Activated naive CD8-positive, alpha-beta T cell treated with anti-CD3 and anti-CD28 coated beads, Interleukin-2, amount 50 U/mL, for 24 hours (primary cell): ENCODE data around the gene SNTB2.

ENCODE experiments used
- ATAC-seq: fragments of 150-1000 bp; cut with Tn5 transposase; one replicate; pipeline ENCODE4 v1.10.0; 2021
- DNase-seq: peaks from one replicate; pipeline ENCODE4 v3.0.0; 2021
- H3K27ac Mint-ChIP-seq: one replicate; pipeline ENCODE4 v1.8.0; 2021; ENCODE audit warnings: mild to moderate bottlenecking, mixed read lengths
- H3K27me3 Mint-ChIP-seq: one replicate; pipeline ENCODE4 v1.8.0; 2021; ENCODE audit warnings: mixed read lengths
- H3K36me3 Mint-ChIP-seq: one replicate; pipeline ENCODE4 v1.8.0; 2021; ENCODE audit warnings: low read depth, mixed read lengths
- H3K4me1 Mint-ChIP-seq: one replicate; pipeline ENCODE4 v1.8.0; 2021; ENCODE audit warnings: mixed read lengths
- H3K4me3 Mint-ChIP-seq: one replicate; pipeline ENCODE4 v1.8.0; 2021; ENCODE audit warnings: mild to moderate bottlenecking, moderate library complexity, mixed read lengths
- H3K9me3 Mint-ChIP-seq: one replicate; pipeline ENCODE4 v1.8.0; 2021; ENCODE audit warnings: mixed read lengths

Gene SNTB2

GRCh38 chr16:69193855-69194254 is 6.9 kb downstream of the SNTB2 start:
- H3K36me3 Mint-ChIP-seq = peaks cover 1% of the 10 kb centered on the region
- ATAC-seq (no peak), DNase-seq (no peak)
- no peak overlapping the region for H3K4me3 Mint-ChIP-seq
- H3K9me3 Mint-ChIP-seq = no peaks in the 10 kb centered on the region
- H3K27ac Mint-ChIP-seq = no peak overlapping the region
- H3K27me3 Mint-ChIP-seq = no peaks in the 10 kb centered on the region
- peaks cover 23% of the 10 kb centered on the region for H3K4me1 Mint-ChIP-seq

- Mint-ChIP-seq H3K27ac (no peak overlapping the region), H3K4me1 (peaks cover 18% of the 10 kb centered on the region), H3K36me3 (peaks cover 1% of the 10 kb centered on the region), H3K27me3 (no peaks in the 10 kb centered on the region), H3K9me3 (no peaks in the 10 kb centered on the region), H3K4me3 (no peak overlapping the region)
- no peak for DNase-seq
- ATAC-seq = no peak
Observed at GRCh38 chr16:69194488-69194887, 7.5 kb downstream of the SNTB2 start.

- Mint-ChIP-seq H3K4me1 (peaks cover 10% of the 10 kb centered on the region), H3K27me3 (no peaks in the 10 kb centered on the region), H3K9me3 (no peaks in the 10 kb centered on the region), H3K36me3 (peaks cover 1% of the 10 kb centered on the region), H3K27ac (no peak overlapping the region), H3K4me3 (no peak overlapping the region)
- DNase-seq = no peak
- ATAC-seq = no peak
Observed at GRCh38 chr16:69195369-69196029, 8.5 kb downstream of the SNTB2 start.

- no peak overlapping the region for H3K4me3 Mint-ChIP-seq
- ATAC-seq (no peak), DNase-seq (no peak)
- H3K36me3 Mint-ChIP-seq = peaks cover 1% of the 10 kb centered on the region
- H3K4me1 Mint-ChIP-seq = peaks cover 3% of the 10 kb centered on the region
- H3K9me3 Mint-ChIP-seq = no peaks in the 10 kb centered on the region
- H3K27me3 Mint-ChIP-seq = no peaks in the 10 kb centered on the region
- H3K27ac Mint-ChIP-seq = no peak overlapping the region
Observed at GRCh38 chr16:69197573-69197972, 10.6 kb downstream of the SNTB2 start.

GRCh38 chr16:69199382-69199781 is 12.4 kb downstream of the SNTB2 start:
- no peaks in the 10 kb centered on the region for H3K36me3 Mint-ChIP-seq
- H3K27me3 Mint-ChIP-seq = no peaks in the 10 kb centered on the region
- no peak for DNase-seq
- no peaks in the 10 kb centered on the region for H3K9me3 Mint-ChIP-seq
- peaks cover 8% of the 10 kb centered on the region for H3K4me1 Mint-ChIP-seq
- no peak for ATAC-seq
- H3K4me3 Mint-ChIP-seq = no peak overlapping the region
- H3K27ac Mint-ChIP-seq = no peak overlapping the region

- Mint-ChIP-seq H3K27ac (no peak overlapping the region), H3K36me3 (no peaks in the 10 kb centered on the region), H3K9me3 (no peaks in the 10 kb centered on the region), H3K27me3 (no peaks in the 10 kb centered on the region), H3K4me1 (peaks cover 22% of the 10 kb centered on the region), H3K4me3 (no peak overlapping the region)
- no peak for DNase-seq
- ATAC-seq = no peak
Observed at GRCh38 chr16:69201291-69201690, 14.3 kb downstream of the SNTB2 start.

GRCh38 chr16:69201787-69202186 is 14.8 kb downstream of the SNTB2 start:
- peaks cover 22% of the 10 kb centered on the region for H3K4me1 Mint-ChIP-seq
- H3K4me3 Mint-ChIP-seq = no peak overlapping the region
- no peaks in the 10 kb centered on the region for H3K27me3 Mint-ChIP-seq
- H3K27ac Mint-ChIP-seq = no peak overlapping the region
- no peak for DNase-seq
- ATAC-seq = no peak
- no peaks in the 10 kb centered on the region for H3K36me3 Mint-ChIP-seq
- H3K9me3 Mint-ChIP-seq = no peaks in the 10 kb centered on the region

- ATAC-seq (no peak), DNase-seq (no peak)
- H3K27ac Mint-ChIP-seq = peak overlapping the region; percentile 44
- H3K4me1 Mint-ChIP-seq = peaks cover 20% of the 10 kb centered on the region
- H3K36me3 Mint-ChIP-seq = no peaks in the 10 kb centered on the region
- H3K9me3 Mint-ChIP-seq = no peaks in the 10 kb centered on the region
- no peaks in the 10 kb centered on the region for H3K27me3 Mint-ChIP-seq
- no peak overlapping the region for H3K4me3 Mint-ChIP-seq
Observed at GRCh38 chr16:69204172-69204571, 17.2 kb downstream of the SNTB2 start.

GRCh38 chr16:69209735-69210134 is 22.8 kb downstream of the SNTB2 start:
- Mint-ChIP-seq H3K36me3 (no peaks in the 10 kb centered on the region), H3K27ac (no peak overlapping the region), H3K27me3 (no peaks in the 10 kb centered on the region), H3K4me3 (no peak overlapping the region), H3K4me1 (peaks cover 10% of the 10 kb centered on the region), H3K9me3 (no peaks in the 10 kb centered on the region)
- DNase-seq = no peak
- no peak for ATAC-seq

- DNase-seq (no peak), ATAC-seq (no peak)
- H3K36me3 Mint-ChIP-seq = no peaks in the 10 kb centered on the region
- H3K4me1 Mint-ChIP-seq = peaks cover 7% of the 10 kb centered on the region
- H3K27me3 Mint-ChIP-seq = no peaks in the 10 kb centered on the region
- H3K4me3 Mint-ChIP-seq = no peak overlapping the region
- no peaks in the 10 kb centered on the region for H3K9me3 Mint-ChIP-seq
- H3K27ac Mint-ChIP-seq = no peak overlapping the region
Observed at GRCh38 chr16:69217433-69217832, 30.5 kb downstream of the SNTB2 start.

- DNase-seq = no peak
- Mint-ChIP-seq H3K27ac (no peak overlapping the region), H3K27me3 (no peaks in the 10 kb centered on the region), H3K9me3 (no peaks in the 10 kb centered on the region), H3K4me1 (peaks cover 7% of the 10 kb centered on the region), H3K36me3 (peaks cover 3% of the 10 kb centered on the region), H3K4me3 (no peak overlapping the region)
- no peak for ATAC-seq
Observed at GRCh38 chr16:69219279-69219678, 32.3 kb downstream of the SNTB2 start.

GRCh38 chr16:69223882-69224281 is 36.9 kb downstream of the SNTB2 start:
- Mint-ChIP-seq H3K36me3 (peaks cover 3% of the 10 kb centered on the region), H3K4me1 (no peaks in the 10 kb centered on the region), H3K27ac (no peak overlapping the region), H3K27me3 (no peaks in the 10 kb centered on the region), H3K4me3 (no peak overlapping the region), H3K9me3 (no peaks in the 10 kb centered on the region)
- ATAC-seq (no peak), DNase-seq (no peak)

GRCh38 chr16:69225121-69225520 is 38.2 kb downstream of the SNTB2 start:
- Mint-ChIP-seq H3K9me3 (no peaks in the 10 kb centered on the region), H3K4me1 (no peaks in the 10 kb centered on the region), H3K27me3 (no peaks in the 10 kb centered on the region), H3K4me3 (no peak overlapping the region), H3K27ac (no peak overlapping the region), H3K36me3 (peaks cover 3% of the 10 kb centered on the region)
- DNase-seq (no peak), ATAC-seq (no peak)

- no peaks in the 10 kb centered on the region for H3K27me3 Mint-ChIP-seq
Observed at GRCh38 chr16:69233124-69233523, 46.2 kb downstream of the SNTB2 start.

GRCh38 chr16:69234460-69234859 is 47.5 kb downstream of the SNTB2 start:
- H3K27ac Mint-ChIP-seq = no peak overlapping the region
- H3K4me3 Mint-ChIP-seq = no peak overlapping the region
- ATAC-seq = no peak
- DNase-seq = no peak
- no peaks in the 10 kb centered on the region for H3K9me3 Mint-ChIP-seq
- no peaks in the 10 kb centered on the region for H3K27me3 Mint-ChIP-seq
- no peaks in the 10 kb centered on the region for H3K4me1 Mint-ChIP-seq
- peaks cover 2% of the 10 kb centered on the region for H3K36me3 Mint-ChIP-seq

More at GRCh38 chr16:69233124-69233523, 46.2 kb downstream of the SNTB2 start:
- Mint-ChIP-seq H3K9me3 (no peaks in the 10 kb centered on the region), H3K27ac (no peak overlapping the region), H3K36me3 (peaks cover 2% of the 10 kb centered on the region), H3K4me3 (no peak overlapping the region), H3K4me1 (no peaks in the 10 kb centered on the region)
- no peak for DNase-seq
- ATAC-seq = no peak

GRCh38 chr16:69236319-69236718 is 49.4 kb downstream of the SNTB2 start:
- Mint-ChIP-seq H3K4me1 (peaks cover 5% of the 10 kb centered on the region), H3K36me3 (peaks cover 6% of the 10 kb centered on the region), H3K27ac (no peak overlapping the region), H3K4me3 (no peak overlapping the region), H3K27me3 (no peaks in the 10 kb centered on the region), H3K9me3 (no peaks in the 10 kb centered on the region)
- ATAC-seq (no peak), DNase-seq (no peak)
